Fibroblast of the conjunctiva (primary cell): ENCODE data around the gene CAMK1.
A peak's percentile ranks its signal among the peaks of the same experiment; 100 is the strongest.

Experiments used
- DNase-seq: peaks from one replicate; pipeline ENCODE4 v3.0.0-alpha.2; 2010; ENCODE audit warnings: low read depth

The CAMK1 gene

DNA sequence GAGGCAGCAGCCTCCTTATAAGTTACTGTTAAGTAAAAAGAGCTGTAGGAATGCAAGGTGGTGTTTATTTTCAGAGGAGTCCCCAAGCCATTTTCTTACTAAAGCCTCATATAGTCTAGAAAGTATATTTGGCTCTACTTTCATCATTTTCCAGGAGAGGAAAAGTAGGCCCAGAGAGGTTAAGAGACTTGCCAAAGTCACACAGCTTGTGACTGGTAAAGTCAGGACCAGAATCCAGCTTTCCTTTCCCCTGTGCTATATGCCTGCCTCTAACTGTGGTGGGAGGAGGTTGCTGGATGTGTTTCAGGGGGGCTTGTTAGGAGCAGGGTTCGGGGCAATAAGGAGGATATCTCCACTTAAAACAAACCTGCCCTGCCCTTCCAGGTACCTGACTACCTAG, 27.2 kb downstream of the CAMK1 start:
- no peak for DNase-seq

DNA sequence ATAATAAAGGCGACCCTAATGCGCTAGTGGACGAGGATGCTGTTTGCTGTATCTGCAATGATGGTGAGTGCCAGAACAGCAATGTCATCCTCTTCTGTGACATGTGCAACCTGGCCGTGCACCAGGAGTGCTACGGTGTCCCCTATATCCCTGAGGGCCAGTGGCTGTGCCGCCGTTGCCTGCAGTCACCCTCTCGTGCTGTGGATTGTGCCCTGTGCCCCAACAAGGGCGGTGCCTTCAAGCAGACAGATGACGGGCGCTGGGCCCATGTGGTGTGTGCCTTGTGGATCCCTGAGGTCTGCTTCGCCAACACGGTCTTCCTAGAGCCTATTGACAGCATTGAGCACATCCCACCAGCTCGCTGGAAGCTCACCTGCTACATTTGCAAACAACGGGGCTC, 30.6 kb downstream of the CAMK1 start:
- no peak for DNase-seq

DNA sequence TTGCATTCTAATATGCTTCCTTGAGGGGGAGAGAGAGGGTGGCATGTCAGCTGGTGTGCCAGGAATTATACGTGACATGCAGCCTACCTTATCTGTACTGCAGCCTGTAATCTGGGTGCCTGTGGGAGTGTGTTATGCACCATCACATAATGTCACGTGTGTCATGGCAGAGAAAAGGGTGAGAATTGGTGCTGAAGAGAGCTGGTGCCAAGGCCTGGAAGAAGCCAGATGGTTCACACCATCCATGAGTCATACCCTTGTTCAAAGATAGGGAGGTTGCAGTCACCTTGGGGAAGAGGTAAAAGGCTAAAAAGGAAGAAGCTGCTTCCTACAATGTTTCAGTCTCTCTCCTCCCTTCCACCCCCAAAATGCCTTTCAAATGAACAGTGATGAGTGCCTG, 32.9 kb downstream of the CAMK1 start:
- no peak for DNase-seq

DNA sequence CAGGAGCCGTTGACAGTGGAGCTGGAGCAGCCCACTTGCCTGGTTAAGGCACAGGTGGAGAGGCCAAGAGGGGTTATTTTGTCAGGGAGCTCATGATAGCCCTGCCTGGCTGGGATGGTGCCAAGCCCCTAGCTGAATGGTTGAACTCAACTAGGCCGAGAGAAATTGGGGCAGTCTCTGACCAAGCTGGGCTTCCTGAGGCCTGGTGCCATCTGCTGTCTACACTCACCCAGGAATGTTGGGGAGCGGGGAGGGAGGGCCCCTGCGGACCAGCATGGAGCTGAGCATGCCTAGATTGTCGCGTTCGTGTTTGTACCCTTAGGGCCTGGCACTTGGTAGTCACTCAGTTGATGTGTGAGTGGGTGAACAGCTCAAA, 37.0 kb downstream of the CAMK1 start:
- no peak for DNase-seq

DNA sequence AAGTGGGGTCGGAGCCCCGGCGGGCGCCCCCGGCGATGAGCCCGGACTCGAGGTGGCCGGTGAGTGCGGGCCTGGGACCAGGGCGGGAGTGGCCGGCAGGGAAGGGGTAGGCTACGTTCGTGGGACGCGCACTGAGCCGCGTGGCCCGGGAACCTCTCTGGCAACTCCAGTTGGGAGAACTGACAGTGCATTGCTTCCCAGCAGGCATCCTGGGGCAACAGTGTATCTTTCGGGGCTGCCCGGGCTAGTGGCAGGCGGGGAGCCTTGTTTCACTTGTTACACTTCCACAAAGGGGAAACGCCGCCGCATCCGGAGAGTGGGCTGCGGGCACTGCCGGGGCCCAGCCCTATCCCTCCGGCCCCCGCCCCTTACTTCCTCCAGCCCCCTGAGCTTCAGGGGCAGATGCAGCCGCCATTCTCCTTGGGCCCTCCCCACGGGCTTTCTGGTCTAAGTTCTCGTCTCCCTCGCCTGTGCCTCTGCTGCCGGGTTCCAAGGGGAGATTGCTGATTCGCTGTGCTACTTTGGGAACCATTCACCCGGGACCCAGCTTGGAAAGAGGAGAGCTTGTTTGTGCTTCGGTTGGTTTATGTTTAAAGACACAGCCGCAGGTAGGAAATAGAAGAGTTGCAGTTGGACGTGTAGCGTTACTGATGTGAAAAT, 37.5 kb downstream of the CAMK1 start:
- no peak for DNase-seq

DNA sequence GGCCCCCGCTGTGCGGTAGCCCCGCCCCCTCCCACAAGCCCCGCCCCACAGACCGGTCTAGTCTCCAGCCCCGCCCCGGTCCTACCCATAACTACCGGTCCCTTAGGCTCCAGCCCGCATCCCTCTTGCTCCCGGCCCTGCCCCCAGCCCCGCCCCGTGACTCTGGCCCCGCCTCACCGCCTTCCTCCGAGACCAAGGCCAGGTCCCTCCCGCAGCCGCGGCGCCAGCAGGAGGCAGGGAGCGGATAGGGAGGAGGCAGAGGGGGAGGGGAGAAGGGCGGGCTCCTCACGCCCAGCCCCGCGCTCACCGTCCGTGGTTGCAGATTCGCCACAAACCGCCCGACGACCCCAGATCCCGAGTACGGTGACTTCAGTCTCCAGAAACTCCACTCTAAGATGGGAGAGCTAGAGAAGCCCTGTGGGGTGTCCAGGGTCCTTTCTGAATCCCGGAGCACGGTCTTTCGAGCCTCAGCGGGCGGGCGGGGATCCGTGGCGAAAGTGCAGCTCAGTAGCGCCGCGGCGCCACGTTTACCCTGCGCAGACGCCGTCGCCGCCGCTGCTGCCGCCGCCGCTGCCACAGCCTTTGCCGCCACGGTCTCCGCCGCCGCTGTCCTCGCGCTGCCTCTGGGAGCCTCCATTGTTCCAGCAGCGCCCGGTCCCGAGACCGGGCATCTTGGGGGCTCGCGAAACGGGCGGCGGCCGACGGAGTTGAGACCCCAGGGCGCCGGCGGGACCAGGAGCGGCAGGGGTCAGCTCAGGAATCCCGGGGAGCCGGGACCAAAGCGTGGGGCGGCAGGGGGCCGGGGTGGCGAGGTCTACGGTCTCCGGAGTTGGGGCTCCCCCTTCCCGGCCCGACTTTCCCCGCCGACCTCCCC, 38.3 kb downstream of the CAMK1 start, which contains the start of gene BRPF1:
BRPF1 (plus strand) TSS at position 530 of the 874 bp plus-strand sequence. CDS start 2,406 bp downstream, outside the sequence.
- peak; percentile 99 for DNase-seq

DNA sequence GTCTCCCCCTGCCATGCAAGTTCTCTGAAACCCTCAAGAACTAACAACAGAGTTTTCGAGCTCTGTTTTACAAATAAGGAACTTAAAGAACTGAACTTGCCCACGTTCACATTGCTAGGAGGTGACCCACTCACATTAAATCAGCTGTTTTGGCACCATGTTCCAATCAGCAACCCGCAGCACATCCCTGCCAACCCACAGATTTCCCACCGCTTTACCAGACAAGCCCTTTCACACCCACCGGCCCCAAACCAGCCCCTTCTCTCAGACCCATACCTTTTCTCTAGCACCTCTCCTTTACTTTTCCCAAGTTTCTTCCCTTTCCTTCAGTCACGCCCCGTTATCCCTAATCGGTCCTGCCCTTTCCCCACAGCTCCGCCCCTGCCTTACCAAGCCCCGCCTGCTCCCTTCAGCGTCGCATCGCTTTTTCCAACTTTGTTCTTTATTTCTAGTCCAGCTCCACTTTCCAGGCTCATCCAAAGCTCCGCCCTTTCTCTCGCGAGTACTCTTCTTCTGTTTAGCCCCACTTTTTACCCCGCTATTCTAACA, 39.0 kb downstream of the CAMK1 start:
- no peak for DNase-seq

DNA sequence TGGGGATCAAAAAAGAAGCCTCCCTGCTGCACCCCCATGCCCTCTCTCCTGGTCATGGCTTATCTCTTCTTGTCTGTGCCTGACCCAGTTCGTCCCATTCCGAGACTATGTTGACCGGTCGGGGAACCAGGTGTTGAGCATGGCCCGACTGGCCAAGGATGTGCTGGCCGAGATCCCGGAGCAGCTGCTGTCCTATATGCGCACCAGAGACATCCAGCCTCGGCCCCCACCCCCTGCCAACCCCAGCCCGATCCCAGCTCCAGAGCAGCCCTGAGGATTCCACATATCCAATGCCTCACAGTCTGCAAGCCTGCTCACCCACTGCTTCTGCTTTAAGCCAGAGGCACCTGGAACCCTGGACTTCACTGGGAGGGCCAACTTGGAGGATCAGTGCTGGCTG, 40.3 kb downstream of the CAMK1 start:
- no peak for DNase-seq

DNA sequence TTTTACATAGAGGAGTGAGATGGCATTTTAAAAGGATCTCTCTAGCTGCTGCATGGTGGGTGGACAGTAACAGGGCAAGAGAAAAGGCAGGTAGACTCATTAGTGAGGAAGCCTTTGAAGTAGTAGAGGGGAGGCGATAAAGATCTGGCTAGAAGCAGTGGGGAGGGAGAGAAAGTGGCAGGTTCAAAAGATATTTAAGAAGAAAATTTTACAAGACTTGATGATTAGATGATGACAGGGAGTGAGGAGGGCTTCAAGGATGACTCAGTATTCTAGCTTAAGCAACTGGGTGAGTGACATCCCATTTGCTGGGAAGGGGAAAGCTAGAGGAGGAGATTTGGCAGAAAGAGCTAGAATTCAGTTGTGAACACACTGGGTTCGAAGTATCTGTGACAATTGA, 42.0 kb downstream of the CAMK1 start:
- DNase-seq: no peak

DNA sequence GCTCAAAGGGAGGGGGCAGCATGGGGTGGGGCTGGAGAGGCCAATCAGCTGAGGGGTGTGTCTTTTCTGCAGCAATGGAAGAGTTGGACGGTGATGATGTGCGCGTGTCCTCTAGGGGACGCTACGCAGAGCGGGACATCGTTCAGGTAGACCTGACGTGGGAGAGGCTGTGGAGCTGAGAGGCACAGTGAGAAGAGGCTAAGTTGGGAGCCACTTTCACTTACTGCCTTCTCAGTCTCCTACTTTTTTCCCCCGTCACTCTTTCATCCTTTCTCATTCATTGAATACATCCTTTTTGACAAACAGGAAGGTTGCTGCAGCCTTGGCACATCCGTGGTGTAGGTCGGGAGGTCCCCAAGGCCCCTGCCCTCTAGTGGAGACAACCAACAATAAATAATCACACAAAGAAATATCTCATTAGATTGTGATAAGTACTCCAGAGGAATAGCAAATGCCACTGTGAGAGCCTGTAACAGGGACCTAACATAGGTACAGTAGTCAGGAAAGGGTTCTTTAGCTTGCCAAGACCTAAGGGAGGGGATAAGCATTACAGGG, 42.6 kb downstream of the CAMK1 start:
- DNase-seq: no peak

DNA sequence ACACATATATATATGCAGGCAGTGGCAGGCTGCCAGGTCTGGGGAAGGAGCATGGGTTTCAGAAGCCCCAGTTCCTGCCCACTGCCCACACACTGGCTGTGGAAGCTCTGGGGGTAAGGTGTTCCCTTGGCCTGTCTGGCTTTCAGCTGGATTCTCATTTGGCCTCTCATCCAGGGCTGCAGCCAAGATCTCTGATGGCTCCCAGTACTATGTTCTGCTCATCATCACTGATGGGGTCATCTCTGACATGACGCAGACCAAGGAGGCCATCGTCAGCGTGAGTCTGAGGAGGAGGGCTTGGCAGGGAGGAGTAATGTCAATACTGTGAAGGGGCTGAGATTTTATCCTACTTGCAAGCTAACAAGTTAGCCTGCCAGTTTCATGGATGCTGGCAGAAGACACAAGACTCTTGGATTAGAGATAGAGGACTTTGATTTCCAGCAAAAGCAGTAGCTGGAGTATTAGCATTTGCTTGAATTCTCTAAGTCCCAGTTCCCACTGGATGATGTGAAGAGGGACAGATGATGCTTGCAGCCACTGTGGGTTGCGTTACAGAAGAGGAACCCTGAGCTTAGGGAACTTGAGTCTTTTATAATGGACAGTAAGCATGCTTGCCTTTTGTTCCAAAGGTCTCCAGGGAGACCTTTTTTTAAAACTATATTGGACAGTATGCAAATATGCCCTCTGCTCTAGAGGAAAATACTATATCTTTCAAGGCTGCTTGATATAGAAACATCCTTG, 43.8 kb downstream of the CAMK1 start:
- no peak for DNase-seq

DNA sequence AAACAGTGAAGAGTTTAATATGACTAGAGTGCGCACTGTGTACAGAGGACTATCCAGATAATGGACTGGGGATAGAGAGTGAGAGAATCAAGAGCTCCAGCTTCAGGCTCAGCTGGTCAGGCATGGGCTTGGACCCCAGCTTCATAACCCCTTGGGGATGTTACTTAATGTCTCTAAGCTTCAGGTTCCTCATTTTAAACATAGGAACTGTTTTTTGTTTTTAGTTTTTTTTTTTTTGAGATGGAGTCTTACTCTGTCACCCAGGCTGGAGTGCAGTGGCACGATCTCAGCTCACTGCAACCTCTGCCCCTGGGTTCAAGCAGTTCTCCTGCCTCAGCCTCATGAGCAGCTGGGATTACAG, 48.1 kb downstream of the CAMK1 start:
- DNase-seq: no peak

DNA sequence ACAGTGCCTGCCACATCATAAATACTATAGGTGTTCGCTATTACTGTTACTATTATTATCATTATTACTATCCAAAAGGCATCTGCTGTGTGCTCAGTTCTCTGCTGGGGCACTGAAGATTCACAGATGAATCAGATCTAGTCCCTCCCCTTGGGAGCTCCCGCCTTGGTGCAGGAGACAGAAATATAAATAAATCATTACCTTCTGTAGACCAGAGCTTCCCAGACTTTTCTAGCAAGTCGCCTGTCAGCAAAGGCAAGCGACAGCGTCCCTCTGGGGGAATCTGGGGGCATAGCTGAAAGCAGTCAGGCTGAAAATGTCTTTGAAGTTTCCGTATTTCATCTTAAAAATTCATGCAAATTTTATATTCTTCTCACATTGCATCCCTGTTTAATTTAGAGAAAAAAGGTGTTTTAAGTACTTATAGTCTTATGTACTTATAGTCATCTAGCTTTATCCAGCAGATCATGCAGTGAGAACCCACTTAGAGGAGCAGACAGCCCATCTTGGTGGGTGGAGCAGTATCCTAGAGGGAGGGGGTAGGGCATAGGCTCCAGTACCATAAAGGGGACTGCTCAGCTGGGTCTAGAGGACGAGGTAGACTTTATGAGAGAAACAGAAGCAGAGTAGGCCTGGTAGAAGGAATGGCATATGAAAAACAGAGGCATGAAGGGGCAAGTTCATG, 48.6 kb downstream of the CAMK1 start:
- no peak for DNase-seq

DNA sequence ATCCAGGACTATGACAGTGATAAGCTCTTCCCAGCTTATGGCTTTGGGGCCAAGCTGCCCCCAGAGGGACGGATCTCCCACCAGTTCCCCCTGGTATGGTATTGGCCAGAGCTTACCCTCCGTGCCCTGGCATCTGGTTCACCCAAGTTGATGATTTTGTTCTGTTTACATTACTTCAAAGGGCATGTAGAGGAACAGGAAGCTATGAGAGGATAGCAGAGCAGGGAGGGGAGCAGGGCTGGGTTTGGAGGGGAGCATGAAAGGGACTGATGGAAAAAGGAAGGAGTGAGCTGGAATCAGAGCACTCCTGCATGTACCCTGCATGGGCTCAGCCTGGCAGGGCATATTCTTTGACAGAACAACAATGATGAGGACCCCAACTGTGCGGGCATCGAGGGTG, 51.6 kb downstream of the CAMK1 start:
- DNase-seq: no peak

DNA sequence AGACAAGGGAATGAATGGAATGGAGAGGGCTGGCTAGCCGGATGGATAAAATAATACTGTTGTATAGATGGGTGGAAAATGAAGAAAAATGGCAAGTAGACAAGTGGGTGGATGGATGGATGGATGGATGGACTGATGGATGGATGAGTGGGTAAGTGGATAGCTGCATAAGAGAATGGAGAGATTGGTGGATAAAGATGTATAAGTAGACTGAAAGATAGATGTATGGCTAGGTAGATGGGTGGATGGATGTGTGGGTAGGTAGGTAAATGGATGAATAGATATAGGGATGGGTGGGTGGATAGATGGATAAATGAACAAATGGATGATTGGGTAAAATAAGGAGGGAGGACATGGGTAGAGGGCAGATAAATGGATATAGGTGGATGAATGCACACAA, 52.2 kb downstream of the CAMK1 start:
- no peak for DNase-seq

DNA sequence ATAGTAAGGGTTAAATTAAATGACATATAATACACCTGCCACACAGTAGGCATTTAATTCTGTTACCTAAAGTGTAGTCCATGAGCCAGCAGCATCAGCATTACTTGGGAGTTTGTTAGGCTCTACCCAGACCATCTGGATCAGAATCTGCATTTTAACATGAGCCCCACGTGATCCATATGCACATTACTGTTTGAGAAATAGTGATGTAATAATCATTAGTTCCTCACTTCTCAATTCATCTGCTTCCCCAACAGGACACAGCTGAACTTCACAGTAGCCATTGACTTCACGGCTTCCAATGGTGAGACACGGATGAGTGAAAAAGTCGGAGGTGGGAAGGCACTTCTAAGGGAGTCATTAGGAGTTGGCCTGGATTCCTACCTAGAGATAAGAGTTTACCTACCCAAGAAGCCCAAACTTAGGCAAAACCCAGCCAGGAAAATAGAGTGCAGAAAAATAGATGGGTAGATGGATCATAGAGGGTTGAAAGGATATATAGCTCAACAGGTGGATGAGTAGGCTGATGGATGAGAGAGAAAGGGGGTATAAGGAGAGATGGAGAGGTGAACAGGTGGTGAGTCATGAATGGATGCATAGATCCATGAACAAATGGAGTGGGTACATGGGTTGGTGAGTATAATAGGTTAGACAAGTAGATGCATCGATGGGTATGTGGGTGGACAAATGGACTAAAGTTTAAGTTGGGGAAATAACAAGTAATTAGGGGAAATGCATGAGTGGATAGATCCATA, 52.8 kb downstream of the CAMK1 start:
- DNase-seq: no peak

DNA sequence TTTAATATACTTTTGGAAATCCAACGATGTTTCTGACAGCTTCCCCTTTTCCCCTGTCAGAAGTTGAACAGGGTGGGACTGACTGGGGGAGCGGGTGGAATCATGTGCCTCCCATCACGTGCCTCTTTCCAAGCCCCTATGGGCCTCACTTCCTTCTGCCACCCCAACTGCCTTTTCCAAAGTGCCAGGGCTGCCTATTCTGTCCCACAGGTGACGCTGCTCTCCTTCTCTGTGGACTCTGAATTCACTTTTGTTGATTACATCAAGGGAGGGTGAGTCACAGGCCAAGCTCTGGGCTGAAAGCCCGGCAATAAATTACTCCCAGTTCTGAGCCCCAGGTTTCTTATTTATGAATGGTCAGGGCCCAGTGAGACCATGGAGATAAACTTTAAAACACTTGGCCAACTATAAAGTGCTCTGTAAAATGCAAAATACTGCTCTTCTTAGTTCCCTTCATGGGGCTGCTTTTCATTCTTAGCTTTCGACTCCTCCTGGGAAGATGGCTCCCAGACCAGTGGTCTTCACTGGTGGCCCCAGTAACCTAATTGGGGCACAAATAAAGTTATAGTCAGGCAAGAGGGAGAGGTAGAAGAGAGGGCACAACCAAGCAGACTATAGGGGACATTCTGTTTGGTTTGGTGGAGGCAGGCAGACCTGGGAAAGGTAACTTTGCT, 53.8 kb downstream of the CAMK1 start:
- peak; percentile 87 for DNase-seq

DNA sequence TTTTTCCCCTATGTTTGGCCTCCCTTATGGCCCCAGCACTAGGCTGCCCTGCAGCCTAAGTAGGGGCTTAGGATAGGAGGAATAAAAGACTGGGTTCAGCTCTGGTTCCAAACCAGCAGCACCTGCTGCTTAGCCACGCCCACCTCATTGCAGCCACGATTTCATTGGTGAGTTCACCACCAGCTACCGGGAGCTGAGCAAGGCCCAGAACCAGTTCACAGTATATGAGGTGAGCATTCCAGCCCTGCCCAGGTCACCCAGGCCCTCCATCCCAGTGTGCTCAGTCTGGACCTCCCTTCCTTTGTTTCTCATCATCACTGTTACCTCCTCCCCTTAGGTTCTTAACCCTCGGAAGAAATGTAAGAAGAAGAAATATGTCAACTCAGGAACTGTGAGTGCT, 54.6 kb downstream of the CAMK1 start:
- no peak for DNase-seq

DNA sequence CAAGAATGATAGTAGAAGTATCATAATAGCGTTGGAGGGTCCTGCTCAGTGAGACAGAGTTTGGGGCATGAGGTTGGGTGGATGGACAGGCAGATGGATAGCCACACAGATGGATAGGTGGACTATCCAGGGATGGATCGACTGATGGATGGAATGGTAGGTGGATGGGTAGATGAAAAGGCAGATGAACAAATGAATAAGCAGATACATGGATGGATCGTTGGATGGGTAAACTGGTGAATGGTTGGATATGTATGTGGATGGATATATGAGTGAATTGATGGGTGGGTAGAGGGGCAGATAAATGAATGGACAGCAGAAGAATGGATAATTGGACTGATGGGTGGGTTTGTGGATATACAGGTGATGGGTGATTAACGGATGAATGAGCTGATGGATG, 56.6 kb downstream of the CAMK1 start:
- no peak for DNase-seq

DNA sequence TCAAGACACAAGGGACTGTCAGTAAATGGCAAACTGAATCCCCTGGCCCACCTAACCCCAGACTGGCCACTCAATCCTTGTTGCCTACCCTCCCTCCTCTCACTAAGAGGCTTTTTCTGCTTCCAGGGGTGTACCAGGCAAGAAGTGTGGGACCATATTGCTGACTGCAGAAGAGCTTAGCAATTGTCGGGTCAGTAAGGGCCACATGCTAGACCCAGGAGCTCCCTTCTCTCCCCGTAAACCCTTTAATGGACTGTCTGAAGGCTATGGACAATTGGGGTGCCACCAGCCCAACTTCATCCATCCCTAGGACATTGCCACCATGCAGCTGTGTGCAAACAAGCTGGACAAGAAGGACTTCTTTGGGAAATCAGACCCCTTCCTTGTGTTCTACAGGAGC, 57.3 kb downstream of the CAMK1 start:
- no peak for DNase-seq
